22Rv1 (cell line): Measurements from ENCODE around the gene PLCB1.

Source experiments
- ZFX ChIP-seq: fragments of 450-650 bp; IDR thresholded peaks from 2 replicates; pipeline ENCODE4 v1.6.1; 2017; ENCODE audit warnings: antibody characterized with exemption, borderline replicate concordance
- TF ChIP-seq, protein P1 (sequence below): fragments of 450-650 bp; IDR thresholded peaks from 2 replicates; pipeline ENCODE4 v1.5.1; 2017; ENCODE audit warnings: mild to moderate bottlenecking

GRCh38 chr20:8844179-8844578, 712.1 kb downstream of the PLCB1 start:
- TF ChIP-seq, protein P1, sequence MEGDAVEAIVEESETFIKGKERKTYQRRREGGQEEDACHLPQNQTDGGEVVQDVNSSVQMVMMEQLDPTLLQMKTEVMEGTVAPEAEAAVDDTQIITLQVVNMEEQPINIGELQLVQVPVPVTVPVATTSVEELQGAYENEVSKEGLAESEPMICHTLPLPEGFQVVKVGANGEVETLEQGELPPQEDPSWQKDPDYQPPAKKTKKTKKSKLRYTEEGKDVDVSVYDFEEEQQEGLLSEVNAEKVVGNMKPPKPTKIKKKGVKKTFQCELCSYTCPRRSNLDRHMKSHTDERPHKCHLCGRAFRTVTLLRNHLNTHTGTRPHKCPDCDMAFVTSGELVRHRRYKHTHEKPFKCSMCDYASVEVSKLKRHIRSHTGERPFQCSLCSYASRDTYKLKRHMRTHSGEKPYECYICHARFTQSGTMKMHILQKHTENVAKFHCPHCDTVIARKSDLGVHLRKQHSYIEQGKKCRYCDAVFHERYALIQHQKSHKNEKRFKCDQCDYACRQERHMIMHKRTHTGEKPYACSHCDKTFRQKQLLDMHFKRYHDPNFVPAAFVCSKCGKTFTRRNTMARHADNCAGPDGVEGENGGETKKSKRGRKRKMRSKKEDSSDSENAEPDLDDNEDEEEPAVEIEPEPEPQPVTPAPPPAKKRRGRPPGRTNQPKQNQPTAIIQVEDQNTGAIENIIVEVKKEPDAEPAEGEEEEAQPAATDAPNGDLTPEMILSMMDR: no peak
- no peak for TF ChIP-seq ZFX
